DMS 273 (cell line): ENCODE measurements around the gene ADH5.
"Not testable (repeated sequence)": the region's sequence is repeated elsewhere in the genome, so short reads cannot be mapped to it uniquely, and the experiment has no call there.

Experiments used
- DNase-seq: peaks from one replicate; lab custom pipeline; 2025; ENCODE audit not compliant: unreplicated experiment; lab: John Stamatoyannopoulos, UW

ADH5 gene

DNA sequence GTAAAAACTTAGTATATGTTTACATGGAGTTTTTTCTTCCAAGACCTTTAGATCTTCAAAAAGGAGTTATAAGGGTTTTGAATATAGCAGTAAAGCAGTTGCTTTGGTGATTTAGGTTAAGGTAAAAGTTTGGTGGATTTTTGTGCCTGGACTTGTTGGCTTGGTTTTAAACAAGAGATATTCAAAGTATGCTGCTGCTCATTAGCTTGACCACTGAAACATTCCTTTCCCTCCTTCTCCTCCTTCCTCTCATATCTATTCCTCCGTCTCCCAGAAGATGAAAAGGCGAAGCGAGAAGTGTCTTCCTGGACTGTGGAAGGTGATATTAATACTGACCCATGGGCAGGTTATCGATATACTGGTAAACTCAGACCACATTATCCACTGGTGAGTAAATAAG lies 54.6 kb downstream of the ADH5 start:
- DNase-seq, result no peak

GRCh38 chr4:99029852-99030251 lies 58.7 kb downstream of the ADH5 start:
- DNase-seq, result no peak

DNA sequence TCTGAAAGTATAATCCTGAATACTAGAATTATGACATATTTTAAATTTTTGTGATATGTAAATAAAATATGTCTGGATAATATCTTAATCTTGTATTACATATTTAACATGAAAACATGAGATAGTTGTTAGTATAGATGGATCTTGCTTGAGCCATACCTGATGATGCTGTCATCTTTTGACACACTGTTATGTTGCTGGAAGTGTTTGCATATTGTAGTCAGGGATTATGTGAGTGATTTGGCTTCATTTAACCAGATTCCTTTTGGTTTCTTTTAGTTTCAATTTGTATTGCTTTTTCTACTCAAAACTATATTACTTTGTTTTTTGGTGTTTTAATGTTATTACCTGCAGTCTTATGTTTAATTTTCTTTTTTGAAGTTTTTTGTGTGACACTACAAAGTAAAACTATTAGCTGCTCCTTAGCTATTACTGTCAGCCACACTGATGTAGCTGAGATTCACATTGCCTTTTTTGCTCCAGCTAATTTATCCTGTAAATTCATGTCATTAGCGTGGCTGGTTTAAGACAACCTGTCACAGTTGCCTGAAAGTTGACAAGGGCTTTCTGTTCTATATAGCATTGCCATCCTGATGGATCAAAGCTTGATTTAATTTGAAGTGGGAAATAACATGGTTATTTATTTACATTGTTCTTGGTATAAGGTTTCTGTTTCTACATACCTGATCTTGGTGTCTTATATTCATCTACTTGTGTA lies 59.4 kb downstream of the ADH5 start:
- DNase-seq, result no peak

DNA sequence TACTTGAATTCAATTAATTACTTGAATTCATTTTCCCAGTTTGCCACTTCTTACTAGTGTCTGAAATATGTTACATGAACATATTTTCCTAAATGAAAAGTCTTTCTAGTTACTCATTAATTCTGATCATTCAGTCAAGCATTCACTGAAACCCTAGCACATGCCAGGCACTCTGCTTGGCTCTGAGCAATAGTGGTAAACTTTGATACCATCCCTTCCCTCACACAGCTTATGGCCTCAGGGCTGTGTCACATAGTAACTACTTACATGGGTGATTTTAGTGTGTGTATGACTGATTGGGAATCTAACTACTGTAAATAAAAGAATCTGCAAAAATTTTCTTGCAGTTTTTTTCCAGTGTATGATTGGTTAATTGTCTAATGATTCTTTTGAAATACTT lies 60.4 kb downstream of the ADH5 start:
- DNase-seq, result no peak

- no peak for DNase-seq
These were observed 61.3 kb downstream of the ADH5 start for GRCh38 chr4:99027304-99027703.

DNA sequence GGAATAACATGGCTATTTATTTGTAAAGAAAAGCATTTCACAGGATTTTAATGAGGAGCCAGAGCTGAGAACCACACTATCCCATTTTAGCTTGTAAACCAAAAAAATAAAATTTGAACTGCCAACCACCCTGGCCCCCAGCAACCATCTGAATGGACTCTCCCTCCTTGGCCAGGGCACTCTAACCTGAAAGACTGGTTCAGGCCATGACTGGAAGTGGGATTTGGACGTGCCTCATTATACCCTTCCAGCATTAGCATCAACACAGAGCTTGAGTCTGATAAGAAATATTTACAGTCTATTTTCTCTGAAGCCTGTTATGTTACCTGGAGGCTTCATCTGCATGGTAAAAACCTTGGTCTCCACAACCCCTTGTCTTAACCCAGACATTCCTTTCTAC lies 63.1 kb downstream of the ADH5 start:
- DNase-seq, result no peak

GRCh38 chr4:99024481-99025275 lies 63.9 kb downstream of the ADH5 start:
- peak; percentile 64 for DNase-seq

DNA sequence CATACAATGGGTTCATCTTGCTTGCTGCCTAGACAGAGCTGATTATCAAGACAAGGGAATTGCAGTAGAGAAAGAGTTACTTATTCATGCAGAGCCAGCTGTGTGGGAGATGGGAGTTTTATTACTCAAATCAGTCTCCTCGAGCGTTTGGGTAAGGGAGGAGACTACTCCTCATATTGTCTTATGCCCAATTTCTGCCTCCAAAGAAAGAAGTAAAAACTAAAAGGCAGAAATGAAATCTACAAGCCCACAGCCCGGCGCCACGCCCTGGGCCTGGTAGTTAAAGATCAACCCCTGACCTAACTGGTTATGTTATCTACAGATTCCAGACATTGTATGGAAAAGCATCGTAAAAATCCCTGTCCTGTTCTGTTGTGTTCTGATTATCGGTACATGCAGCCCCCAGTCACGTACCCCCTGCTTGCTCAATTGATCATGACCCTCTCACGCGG lies 64.8 kb downstream of the ADH5 start:
- DNase-seq, result not testable (repeated sequence)

- no peak for DNase-seq
These were observed 66.0 kb downstream of the ADH5 start for GRCh38 chr4:99022566-99022965.

DNA sequence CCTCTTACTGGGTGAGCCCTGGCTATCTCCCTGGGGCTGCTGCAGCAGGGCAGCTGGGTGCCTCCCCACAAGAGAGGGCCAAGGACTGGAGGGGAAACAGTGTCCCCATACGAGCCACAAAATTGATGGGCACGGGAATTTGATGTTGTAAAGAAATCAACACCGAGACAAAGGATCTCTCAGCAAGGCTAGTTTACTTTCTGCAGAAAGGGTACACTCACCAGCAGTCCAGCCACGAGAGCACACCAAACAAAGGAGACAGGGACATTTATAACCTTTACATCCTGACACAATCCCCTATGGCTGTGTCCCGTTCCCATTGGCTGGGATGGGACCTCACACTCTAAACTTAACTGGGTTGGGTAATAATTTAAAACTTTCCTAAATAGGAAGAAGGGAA lies 67.2 kb downstream of the ADH5 start:
- DNase-seq, result no peak
